NCI-H1417 treated with DMSO at 0.1 percent for 48 hours (cell line): ENCODE measurements around the gene IFI27.
"Not testable (repeated sequence)": the region's sequence is repeated elsewhere in the genome, so short reads cannot be mapped to it uniquely, and the experiment has no call there.

ENCODE experiments used
- DNase-seq: peaks from one replicate; lab custom pipeline; 2025; lab: John Stamatoyannopoulos, UW

IFI27 gene

DNA sequence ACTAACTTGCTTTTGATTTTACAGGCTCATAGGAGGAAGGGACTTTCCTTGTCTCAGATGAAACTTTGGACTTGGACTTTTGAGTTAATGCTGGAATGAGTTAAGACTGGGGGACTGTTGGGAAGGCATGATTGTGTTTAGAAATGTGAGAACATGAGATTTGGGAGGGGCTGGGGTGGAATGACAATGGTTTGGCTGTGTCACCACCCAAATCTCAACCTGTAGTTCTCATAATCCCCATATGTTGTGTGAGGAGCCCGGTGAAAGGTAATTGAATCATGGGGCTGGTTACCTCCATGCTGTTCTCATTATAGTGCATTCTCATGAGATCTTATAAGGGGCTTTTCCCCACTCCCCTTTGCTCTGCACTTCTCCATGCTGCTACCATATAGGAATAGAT is 45.6 kb downstream of the IFI27 start:
- not testable (repeated sequence) for DNase-seq

DNA sequence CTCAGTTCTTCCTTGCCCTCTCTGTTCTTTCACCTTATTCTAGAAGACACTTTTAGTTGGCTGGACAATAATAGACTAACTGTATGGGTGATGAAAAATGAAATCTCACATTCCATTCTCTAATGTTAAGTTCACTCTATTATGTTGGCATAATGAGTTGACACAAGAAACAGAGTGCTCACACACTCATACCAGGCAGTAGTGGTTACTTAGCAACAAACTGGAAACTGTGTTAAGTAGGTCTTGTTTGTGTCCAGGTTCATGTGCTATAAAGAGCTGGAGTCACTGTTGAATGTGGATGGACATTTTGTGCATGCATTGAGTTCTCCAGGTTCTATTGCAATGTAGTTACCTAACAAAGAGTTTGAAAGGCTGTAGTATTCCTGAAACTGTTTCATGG is 46.7 kb downstream of the IFI27 start:
- DNase-seq = peak; percentile 39

DNA sequence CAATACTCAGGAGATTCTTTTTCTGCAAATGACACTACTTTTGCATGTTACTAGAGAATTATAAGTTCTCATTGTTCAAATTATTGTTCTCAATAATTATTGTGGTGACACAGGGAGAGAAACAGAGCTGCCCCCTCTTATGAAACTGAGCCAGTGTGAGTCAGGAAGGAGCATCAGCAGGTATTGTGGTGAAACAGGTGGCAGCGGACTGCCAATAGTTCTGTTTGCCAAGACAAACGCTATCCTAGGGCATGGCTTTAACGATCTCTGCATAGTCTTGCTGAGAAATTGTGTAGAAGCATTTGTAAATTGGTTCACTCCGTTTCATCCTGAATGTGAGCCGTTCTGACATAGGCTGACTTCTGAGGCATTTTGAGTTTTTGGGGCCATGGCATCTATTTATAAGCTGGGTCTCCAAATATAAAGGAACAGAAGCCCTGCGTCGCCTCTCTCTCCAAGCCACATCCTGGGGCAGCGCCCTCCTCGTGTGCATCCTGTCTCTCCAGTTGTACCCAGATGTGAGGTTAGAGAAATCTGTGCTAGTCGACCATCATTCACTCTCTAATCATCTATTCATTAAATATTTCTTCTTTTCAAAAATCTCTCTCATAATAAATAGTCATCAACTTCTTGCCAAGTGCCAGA is 47.8 kb downstream of the IFI27 start:
- no peak for DNase-seq

DNA sequence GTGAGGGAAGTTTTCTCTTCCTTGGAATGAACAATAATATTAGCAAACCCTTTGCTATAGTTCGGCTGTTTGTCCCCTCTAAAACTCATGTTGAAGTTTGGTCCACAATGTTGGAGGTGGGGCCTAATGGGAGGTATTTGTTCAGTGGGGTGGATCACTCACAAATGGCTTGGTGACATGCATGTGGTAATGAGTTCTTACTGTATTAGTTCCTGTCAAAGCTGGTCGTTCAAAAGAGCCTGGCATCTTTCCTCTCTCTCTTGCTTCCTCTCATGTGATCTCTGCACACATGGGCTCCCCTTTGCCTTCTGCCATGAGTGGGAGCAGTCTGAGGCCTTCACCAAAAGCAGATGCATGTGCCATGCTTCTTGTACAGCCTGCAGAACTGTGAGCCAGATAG is 50.5 kb downstream of the IFI27 start:
- no peak for DNase-seq

DNA sequence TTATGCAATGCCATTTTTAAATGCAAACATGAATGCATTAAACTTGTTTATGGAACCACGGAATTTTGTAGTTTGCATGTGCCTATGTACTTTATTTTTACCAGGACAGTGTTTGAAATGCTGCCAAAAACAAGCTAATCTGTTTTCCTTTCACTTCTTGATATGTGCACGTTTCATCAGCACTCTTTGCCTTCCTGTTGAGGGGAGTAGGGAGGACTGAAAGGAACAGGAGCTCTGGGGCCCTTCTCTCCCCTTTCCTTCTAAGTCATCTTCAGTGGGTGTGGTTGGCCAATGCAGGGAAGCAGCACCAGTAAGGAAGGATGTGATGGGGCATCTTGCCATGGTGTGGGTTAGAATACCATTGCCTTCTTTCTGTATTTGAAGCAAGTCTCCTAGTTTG is 51.4 kb downstream of the IFI27 start:
- no peak for DNase-seq

DNA sequence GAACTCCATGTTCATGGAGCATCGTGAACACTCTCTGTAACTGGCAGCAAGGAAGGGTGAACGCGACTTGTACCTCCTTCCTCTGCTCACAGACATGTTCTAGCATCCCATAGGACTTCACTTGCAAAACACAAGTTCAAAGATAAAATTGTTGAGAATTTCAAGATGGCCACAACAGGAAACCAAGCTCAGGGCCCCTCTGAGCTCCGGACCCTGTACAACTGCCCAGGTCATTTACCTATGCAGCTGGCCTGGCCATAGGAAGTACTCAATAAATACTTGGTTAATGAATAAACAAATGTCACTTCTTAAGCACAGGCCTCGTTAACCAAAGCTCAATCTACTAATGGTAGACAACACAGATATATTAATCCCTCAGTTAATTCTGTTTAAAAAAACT is 51.9 kb downstream of the IFI27 start:
- no peak for DNase-seq

DNA sequence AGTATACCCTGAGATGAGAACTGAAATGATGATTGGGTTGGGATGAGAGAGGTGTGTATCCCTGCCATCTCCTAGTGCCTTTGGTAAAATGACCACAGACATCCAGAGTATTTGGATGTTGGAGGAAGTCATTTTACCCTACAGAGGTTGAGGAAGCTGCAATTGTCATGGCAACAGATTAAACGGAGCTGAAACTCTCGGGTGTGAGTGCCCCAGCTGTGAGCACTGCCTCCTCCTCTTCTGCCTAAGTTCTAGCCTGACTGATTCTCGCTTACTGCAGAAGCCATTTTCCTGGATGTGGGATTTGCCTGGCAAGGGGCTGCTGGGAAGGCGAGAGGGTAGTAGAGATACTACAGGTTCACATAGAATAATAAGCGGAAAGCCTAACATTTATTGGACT is 53.3 kb downstream of the IFI27 start:
- DNase-seq = no peak

DNA sequence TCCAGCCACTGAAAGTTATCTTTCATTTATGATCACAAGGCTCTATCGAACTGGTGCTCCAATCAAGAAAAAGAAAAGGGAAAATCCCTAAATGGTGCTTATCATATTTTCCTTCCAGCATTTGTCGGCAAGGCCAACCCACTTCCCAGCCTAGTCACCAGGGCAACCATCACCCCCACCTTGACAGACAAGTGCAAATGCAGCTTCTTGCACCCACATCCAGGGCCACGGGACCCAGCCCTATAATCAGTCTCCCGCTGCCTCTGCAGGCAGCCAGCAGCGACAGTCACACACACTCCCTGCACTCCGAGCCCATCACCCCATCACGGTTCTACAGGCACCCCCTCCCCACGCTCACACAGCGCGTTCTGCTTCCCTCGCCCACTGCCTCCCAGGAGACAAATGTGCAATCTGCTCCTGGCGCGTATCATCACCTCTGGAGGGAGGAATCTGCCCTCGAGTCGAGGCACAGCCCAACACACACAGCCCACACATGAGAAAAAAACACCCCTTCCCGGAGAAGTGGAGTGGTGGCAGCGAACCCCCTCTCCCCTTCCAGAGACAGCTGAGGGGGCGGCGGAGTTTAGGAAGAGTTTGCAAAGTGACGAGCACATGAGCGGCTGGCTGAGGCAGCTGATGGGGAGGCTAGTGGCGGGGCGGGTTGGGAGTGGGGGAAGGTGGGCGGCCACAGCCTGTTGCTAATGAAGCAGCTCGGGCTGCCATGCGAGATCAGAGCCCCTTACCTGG is 54.3 kb downstream of the IFI27 start:
- no peak for DNase-seq

DNA sequence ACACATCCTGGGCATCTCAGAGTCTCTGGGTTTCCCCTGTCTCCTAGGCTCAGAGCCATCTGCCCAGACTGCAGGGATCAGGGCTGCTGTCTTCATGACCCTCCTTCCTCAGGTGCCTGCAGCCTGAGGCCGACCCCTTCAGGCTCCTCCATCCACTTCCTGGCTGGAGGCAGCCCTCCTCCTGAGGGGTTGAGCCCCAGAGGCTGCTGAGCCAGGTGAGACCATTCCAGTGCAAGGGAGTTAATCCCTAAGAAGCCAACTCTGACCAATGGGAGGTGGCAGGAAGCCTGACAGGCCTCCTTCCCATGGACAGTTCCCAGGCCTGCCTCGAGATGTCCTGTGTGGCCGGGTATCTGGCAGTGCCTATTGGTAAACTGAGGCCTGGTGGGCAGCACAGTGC is 55.2 kb downstream of the IFI27 start:
- no peak for DNase-seq
